Measurements from ENCODE around the gene NAGS.
"Not testable (repeated sequence)": the region's sequence is repeated elsewhere in the genome, so short reads cannot be mapped to it uniquely, and the experiment has no call there.

Gene NAGS

DNA sequence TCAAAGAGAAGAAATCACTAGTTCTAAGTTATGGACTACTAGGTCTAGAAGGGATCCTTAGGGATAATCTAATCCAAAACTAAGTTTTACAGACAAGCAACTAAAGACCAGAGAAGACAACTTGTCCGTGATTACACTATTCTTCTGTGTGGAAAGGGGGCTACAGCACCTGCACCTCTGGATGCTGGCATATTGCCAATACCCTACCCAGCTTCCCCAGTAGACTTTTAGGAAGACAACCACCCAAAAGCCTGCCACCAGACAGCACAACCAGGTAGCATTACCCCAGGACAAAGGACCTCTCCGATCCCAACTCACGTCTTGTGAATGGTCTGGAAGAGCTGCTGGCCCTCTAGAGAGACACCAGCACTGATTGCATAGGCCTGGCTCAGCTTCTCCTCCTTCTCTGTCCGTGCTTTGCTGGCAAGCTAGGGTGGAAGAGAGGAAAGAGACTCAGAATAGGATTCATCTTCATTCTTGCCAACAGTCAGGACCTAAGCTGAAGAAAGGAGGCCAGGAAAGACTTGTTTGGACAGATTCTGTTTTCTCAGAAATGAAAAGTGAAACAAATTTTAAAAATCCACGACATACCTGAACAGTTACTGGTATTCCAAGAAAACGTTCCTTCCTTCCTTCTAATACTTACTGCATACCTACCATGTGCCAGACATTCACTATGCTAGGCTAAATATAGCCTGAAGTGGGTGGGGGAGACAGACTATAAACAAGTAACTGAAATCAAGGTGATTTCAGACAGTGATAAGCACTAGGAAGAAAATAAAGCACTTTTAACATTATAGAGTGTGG lies 35.6 kb downstream of the NAGS start:
- DNase-seq (ENCODE audit: low read depth in 3 of 3): no peak

- DNase-seq (ENCODE audit: low read depth in 3 of 3): no peak
These were observed 38.9 kb downstream of the NAGS start for GRCh38 chr17:44043272-44043696.

- no peak for DNase-seq (ENCODE audit: low read depth in 3 of 3)
These were observed 39.6 kb downstream of the NAGS start for GRCh38 chr17:44044071-44044470.

GRCh38 chr17:44045486-44045885 lies 41.1 kb downstream of the NAGS start:
- no peak for DNase-seq (ENCODE audit: low read depth in 3 of 3)

DNA sequence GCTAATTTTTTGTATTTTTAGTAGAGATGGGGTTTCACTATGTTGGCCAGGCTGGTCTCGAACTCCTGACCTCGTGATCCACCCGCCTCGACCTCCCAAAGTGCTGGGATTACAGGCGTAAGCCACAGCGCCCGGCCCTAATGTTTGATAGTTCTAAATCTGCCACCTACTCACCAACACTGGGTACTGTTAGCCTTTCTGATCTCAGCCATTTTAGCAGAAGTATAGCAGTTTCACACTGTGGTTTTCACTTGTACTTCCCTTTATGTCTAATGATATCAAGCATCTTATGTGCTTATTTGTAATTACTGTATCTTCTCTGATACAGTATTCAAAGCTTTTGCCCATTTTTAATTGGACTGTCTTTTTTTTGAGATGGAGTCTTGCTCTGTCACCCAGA lies 42.5 kb downstream of the NAGS start:
- not testable (repeated sequence) for DNase-seq (ENCODE audit: low read depth in 3 of 3)

DNA sequence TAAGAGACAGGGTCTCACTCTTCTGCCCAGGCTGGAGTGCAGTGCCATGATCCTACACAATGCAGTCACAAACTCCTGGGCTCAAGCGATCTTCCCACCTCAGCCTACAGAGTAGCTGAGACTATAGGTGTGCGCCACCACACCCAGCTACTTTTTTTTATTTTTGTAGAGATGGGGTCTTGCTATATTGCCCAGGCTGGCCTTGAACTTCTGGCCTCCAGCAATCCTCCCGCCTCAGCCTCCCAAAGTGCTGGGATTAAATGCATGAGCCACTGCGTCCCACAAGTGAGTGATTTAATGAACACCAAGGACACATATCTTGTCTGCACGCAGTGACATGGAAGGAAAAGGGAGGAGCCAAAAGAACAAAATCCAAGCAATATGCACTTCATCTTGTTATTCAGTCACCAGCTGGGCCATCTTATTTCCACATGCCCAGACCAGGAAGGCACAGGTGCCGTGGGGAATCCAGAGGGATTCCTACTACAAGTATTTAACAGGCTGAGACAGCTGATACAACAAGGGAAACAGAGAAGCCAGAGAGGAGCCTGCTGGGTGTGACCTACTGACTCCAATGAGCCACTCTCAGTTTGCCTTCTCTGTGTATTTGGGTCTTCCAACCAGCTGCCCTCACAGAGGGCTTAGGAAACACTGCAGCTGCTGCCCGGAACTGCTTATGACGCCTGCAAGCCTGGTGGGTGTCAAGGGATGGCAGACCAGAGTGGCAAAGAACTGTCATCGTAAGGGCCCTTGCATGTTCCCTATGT lies 45.1 kb downstream of the NAGS start:
- no peak for DNase-seq (ENCODE audit: low read depth in 3 of 3)

DNA sequence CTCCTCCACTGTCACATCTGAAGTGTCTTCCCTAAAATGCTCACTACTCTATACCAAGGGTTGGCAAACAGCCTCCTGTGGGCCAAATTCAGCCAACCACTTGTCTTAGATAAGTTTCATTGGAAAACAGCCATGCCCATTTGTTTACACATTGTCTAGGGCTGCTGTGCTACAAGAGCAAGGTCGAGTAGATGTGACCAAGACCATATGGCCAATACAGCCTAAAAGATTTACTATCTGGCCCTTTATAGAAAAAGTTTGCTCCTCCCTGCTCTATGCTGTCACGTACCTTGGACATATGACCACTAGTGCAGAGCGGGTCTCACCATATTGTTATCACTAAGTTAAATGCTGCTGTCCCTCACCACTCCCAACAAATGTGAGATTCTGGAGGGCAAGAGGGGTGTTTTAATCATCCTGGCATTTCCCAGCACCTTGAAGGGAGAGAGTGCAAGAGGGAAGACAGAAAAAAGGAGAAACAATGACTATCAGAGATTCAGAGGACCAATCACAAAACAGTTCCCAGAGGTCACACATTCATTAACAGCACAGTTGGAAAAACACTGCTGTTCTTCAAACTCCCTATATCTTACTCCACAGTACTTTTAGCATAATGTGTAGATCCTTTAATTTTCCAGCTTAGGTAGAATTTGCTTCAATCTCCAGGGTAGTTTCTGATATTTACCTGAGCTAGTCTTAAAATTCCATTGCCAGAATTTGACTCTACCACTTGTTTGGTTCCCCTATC lies 48.9 kb downstream of the NAGS start:
- no peak for DNase-seq (ENCODE audit: low read depth in 3 of 3)

Measured in stimulated activated CD4-positive, alpha-beta T cell treated with anti-CD3 and anti-CD28 coated beads, TNF-alpha, amount 100 ng/mL, for 24 hours (primary cell).